NCI-H226 (cell line): ENCODE results near the gene PEX12.
"Not testable (repeated sequence)": the region's sequence is repeated elsewhere in the genome, so short reads cannot be mapped to it uniquely, and the experiment has no call there.

Experiments
- DNase-seq: peaks from one replicate; pipeline ENCODE4 v3.0.0-alpha.2; 2015

Gene PEX12

GRCh38 chr17:35575759-35576158 is 2.6 kb downstream of the PEX12 start:
- no peak for DNase-seq

DNA sequence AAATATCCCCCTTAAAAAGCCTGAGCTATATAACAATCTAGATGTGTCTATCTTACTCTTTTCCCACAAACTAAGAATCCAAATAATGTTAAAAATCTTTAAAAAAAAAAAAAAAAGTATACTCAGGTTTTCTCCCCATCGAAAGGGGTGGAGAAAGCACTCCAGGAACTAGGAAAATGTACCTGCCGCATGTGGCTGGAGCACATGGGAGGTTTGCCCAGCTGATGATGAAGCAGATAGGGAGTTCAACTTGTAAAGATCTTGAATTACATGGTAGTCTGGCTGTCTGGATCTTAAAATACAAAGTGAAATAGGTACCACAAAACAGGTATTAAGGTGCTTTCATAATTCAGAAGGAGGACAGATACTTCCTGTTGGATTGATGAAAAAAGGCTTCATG is 9.0 kb downstream of the PEX12 start:
- DNase-seq: no peak

DNA sequence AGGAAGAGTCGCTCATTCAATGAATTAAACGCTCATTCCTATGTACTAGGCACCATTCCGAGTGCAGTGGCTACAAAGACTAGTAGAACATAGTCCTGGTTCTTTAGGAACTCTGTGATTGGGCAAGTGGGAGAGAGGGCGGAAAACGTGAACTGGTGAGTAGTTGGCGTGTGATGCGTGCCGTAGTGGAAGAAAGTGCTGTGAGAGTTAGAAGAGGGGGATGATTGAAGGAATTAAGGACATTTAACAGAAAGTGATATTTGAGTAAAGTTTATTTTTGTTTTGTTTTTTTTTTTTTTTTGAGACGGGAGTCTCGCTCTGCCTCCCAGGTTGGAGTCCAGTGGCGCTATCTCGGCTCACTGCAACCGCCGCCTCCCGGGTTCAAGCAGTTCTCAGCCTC is 9.8 kb downstream of the PEX12 start:
- DNase-seq: no peak

GRCh38 chr17:35566968-35567367 is 11.4 kb downstream of the PEX12 start:
- DNase-seq: no peak

DNA sequence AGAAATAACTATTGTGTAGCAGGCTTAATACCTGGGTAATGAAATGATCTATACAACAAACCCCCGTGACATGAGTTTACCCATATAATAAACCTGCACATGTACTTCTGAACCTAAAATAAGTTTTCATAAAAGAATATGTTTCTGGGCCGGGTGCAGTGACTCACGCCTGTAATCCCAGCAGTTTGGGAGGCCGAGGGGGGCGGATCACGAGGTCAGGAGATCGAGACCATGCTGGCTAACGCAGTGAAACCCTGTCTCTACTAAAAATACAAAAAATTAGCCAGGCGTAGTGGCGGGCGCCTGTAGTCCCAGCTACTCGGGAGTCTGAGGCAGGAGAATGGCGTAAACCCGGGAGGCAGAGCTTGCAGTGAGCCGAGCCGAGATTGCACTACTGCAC is 15.2 kb downstream of the PEX12 start:
- not testable (repeated sequence) for DNase-seq

GRCh38 chr17:35560703-35561102 is 17.7 kb downstream of the PEX12 start, which contains the start of gene SLFN14:
Gene SLFN14 (minus strand): TSS chr17:35560819. CDS start chr17:35558062, 2,757 bp downstream.
- DNase-seq: no peak

- DNase-seq: no peak
Measured at GRCh38 chr17:35559495-35560210, 18.7 kb downstream of the PEX12 start.

- no peak for DNase-seq
Measured at GRCh38 chr17:35557353-35557752, 21.0 kb downstream of the PEX12 start.

DNA sequence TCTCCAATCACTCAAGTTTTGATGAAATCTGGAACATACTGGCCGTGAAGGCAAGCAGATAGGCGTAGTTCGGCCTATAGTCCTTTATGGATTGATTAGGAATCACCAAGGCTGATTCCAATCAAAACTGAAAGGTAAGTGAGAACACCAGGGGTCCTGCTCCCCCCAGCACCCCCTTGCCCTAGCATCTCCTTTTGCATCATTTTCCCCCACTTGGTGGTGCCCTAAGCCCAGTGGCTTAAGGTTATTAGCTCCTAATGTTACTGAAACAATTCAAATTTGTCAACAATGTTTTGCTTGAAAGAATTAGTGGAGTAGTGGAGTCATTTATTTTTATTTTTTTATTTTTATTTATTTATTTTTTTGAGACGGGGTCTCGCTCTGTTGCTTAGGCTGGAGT is 22.7 kb downstream of the PEX12 start:
- DNase-seq: no peak

DNA sequence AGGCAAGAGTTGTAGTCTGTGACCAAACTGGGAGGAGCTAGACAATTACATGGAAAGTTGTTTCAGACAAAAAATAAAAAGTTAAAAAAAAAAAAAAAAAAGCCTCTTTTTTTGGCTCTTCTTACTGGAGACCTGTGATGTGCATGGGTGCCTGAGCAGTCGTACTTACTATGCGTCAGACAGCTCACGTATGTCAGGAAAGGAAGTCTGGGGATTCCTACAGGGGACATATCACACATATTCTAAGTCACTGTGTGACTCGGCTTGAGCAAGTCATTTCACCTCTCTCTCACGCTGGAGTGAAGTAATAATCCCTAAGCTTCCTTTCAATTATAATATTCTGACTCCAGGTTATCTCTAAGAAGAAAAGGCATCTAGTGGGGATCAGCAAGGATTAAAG is 23.7 kb downstream of the PEX12 start:
- DNase-seq: no peak

- no peak for DNase-seq
Measured at GRCh38 chr17:35553310-35553709, 25.1 kb downstream of the PEX12 start.

- DNase-seq: no peak
Measured at GRCh38 chr17:35548978-35549377, 29.4 kb downstream of the PEX12 start.

- no peak for DNase-seq
Measured at GRCh38 chr17:35548208-35548810, 30.1 kb downstream of the PEX12 start.

- DNase-seq: no peak
Measured at GRCh38 chr17:35546487-35546886, 31.9 kb downstream of the PEX12 start.

- DNase-seq: no peak
Measured at GRCh38 chr17:35545150-35545549, 33.2 kb downstream of the PEX12 start.

- no peak for DNase-seq
Measured at GRCh38 chr17:35543856-35544255, 34.5 kb downstream of the PEX12 start.

GRCh38 chr17:35542990-35543389 is 35.4 kb downstream of the PEX12 start:
- no peak for DNase-seq

GRCh38 chr17:35541434-35541833 is 36.9 kb downstream of the PEX12 start:
- no peak for DNase-seq

DNA sequence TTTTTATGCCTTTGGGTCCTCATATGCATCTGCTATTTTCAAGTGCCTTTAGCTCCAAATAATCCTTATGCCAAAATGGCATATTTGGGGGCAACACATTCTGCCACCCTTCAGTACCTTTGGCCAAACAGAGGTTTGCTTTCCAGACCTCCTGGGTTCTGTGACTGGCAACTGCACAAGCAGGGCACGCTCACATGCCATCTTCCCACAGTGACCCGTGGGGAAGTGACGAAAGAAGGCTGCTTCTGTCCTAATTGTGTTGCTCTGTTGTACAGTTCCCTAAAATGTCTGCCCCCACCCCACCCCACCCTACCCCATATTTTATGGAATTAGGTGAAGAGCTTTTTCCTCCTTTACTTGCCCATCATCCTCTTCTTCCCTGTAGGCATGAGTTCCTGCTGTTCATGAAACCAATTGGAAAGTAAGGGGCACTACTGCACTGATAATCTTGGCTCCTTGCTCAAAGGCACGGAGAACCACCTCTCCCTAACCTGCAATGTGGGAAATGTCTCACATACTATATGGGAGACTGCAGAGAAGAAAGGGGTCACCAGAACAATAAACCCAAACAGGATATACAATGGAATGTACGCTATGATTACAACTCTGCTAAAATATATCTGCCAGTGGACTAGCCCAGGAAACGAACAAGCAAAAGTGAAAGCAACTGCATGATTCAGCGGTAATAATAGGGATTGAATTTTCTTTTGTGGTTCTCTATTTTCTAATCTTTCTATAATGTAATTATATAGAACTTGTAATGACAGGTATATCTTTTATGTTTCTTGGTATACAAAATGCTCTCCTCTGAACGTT is 37.6 kb downstream of the PEX12 start:
- peak; percentile 7 for DNase-seq

DNA sequence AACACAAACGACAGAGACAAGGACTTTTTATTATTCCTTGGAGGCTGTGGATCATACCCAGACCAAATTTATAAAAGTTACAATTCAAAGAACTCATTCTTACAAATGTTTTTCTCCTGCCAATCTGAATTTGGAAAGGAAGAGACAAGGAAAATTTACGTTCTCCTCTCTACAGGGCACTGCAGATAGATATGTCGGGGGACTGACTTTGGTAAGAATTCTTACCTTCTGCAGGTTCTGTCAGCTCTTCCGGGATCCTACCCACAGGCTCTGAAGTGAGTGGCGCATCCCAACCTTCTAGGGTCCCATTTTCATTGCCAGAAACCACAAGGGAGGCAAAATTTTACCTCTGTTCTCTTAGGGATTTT is 38.7 kb downstream of the PEX12 start:
- no peak for DNase-seq

DNA sequence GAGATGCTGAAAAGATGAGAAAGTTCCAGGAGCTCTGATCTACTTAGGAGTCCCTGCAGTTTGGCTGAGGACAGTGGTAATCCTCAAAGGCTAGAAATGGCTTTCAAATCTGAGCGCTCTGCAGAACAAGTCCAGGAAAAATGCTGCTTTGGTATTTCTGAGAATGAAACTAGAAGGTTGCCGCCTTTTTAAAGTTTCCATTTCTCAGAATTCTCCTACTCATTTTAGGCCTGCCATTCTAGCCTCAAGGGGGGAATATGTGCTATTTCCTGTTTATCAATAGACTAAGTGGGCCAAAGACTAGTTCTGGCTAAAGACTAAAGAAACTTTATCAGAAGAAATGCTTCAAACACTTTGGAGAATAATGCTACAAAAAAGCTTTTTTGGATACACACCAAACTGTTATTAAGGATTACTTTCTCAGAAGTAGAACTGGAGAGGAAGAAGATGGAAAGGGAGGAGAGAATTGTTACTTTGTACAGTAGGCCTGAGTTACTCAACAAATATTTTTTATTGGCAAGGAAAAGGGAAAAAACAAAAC is 40.7 kb downstream of the PEX12 start, which contains the start of gene SLFN12L:
Gene SLFN12L, minus strand, starts transcription at position 78 of the 541 bp plus-strand sequence. CDS start 15,314 bp downstream, outside the sequence.
- no peak for DNase-seq

- no peak for DNase-seq
Measured at GRCh38 chr17:35536664-35537171, 41.7 kb downstream of the PEX12 start.

- not testable (repeated sequence) for DNase-seq
Measured at GRCh38 chr17:35535406-35535805, 43.0 kb downstream of the PEX12 start.
